Ascending aorta (tissue), 2 donors: ENCODE measurements around the gene HIVEP1. TPM values are rescaled to one million over a fixed set of nuclear protein-coding genes. Genes with fewer than 3 reads are reported as not detected.

ENCODE experiments used
- DNase-seq, 2 donors: peaks; one replicate each; pipeline ENCODE4 v3.0.0-alpha.2; 2019; ENCODE audit warnings: low spot score in 2 of 2
- H3K27ac ChIP-seq, 2 donors: fragments of 200-600 bp; sonication (generic); one replicate each; pipeline ENCODE4 v1.5.1; 2016 to 2017; ENCODE audit warnings: mild to moderate bottlenecking in 1 of 2
- H3K27me3 ChIP-seq: fragments of 200-600 bp; sonication (generic); one replicate; pipeline ENCODE4 v1.5.1; 2017
- H3K36me3 ChIP-seq, 2 donors: fragments of 200-600 bp; sonication (generic); one replicate each; pipeline ENCODE4 v1.5.1; 2016
- H3K4me1 ChIP-seq, 2 donors: fragments of 200-600 bp; sonication (generic); one replicate each; pipeline ENCODE4 v1.5.1; 2016 to 2017; ENCODE audit warnings: mild to moderate bottlenecking in 1 of 2
- H3K4me3 ChIP-seq, 2 donors: fragments of 200-600 bp; sonication (generic); one replicate each; pipeline ENCODE4 v1.5.1; 2016 to 2017; ENCODE audit warnings: mild to moderate bottlenecking in 1 of 2
- H3K9me3 ChIP-seq, 2 donors: fragments of 200-600 bp; sonication (generic); one replicate each; pipeline ENCODE4 v1.5.1; 2016
- CTCF ChIP-seq, 3 experiments: fragments of 200-600 bp in 2 of 3; fragments of 450-650 bp in 1 of 3; sonication (generic) in 2 of 3; IDR thresholded peaks; one replicate each; pipeline ENCODE4 v1.5.1; 2016 to 2019; ENCODE audit warnings: antibody characterized with exemption in 3 of 3, mild to moderate bottlenecking in 1 of 3, moderate library complexity in 1 of 3
- intact Hi-C: fragments of 100-400 bp; cut with DNase I; formaldehyde crosslinking; loops from one replicate; pipeline ENCODE4 v1.15.1; 2023
- total RNA-seq: library from RNA; depleted of rRNA; stranded (reverse); fragments of >200 nt; gene quantifications from one replicate; pipeline ENCODE4 v1.1.0, GENCODE V29; 2016

Gene HIVEP1
- total RNA-seq, 1 donor from 2014 or later: 31.7 TPM

- peak in 1 of 2 donors; percentile 84 for DNase-seq
- Histone ChIP-seq H3K27ac (peak overlapping the region; percentile 98 to 99), H3K4me3 (peak overlapping the region; percentile 85 to 97), H3K27me3 (no peaks in the 10 kb centered on the region), H3K4me1 (peaks cover 6 to 12% of the 10 kb centered on the region in 2 donors), H3K9me3 (no peaks in the 10 kb centered on the region), H3K36me3 (peaks cover under 1 to 13% of the 10 kb centered on the region in 2 donors)
- intact Hi-C loops: loop anchor here (5.0 kb wide), 5 partner anchors 200 to 475 kb away; partner anchors contain the start of genes EDN1 and TMEM170B
- TF ChIP-seq CTCF (IDR thresholded peaks at IDR 0.05): no peak
These were observed 620 bp downstream of the HIVEP1 start for GRCh38 chr6:12012558-12013306.

GRCh38 chr6:12013307-12013719 lies 1.2 kb downstream of the HIVEP1 start:
- intact Hi-C loops: loop anchor here (5.0 kb wide), 5 partner anchors 201 to 476 kb away; partner anchors contain the start of genes EDN1 and TMEM170B
- Histone ChIP-seq H3K36me3 (peaks cover 5 to 19% of the 10 kb centered on the region in 2 donors), H3K4me3 (peak overlapping the region; percentile 85 to 97), H3K4me1 (peaks cover 6 to 12% of the 10 kb centered on the region in 2 donors), H3K27ac (peak overlapping the region; percentile 98 to 99), H3K27me3 (no peaks in the 10 kb centered on the region), H3K9me3 (no peaks in the 10 kb centered on the region)
- no peak for TF ChIP-seq CTCF (IDR thresholded peaks at IDR 0.05)
- DNase-seq: no peak

GRCh38 chr6:12014027-12014872 lies 2.1 kb downstream of the HIVEP1 start:
- peak overlapping the region; percentile 85 to 97 for H3K4me3 ChIP-seq
- H3K4me1 ChIP-seq: peaks cover 6 to 12% of the 10 kb centered on the region in 2 donors
- no peak for DNase-seq
- intact Hi-C loops: loop anchor here (5.0 kb wide), 5 partner anchors 202 to 477 kb away; partner anchors contain the start of genes EDN1 and TMEM170B
- no peak for TF ChIP-seq CTCF (IDR thresholded peaks at IDR 0.05)
- no peaks in the 10 kb centered on the region for H3K9me3 ChIP-seq
- H3K27me3 ChIP-seq: no peaks in the 10 kb centered on the region
- H3K36me3 ChIP-seq: peaks cover 5 to 22% of the 10 kb centered on the region in 2 donors
- peak overlapping the region; percentile 65 to 98 for H3K27ac ChIP-seq

GRCh38 chr6:12014873-12015149 lies 2.7 kb downstream of the HIVEP1 start:
- Histone ChIP-seq H3K27ac (peak overlapping the region; percentile 65 to 98), H3K27me3 (no peaks in the 10 kb centered on the region), H3K36me3 (peaks cover 5 to 22% of the 10 kb centered on the region in 2 donors), H3K4me1 (peaks cover 2 to 12% of the 10 kb centered on the region in 2 donors), H3K9me3 (no peaks in the 10 kb centered on the region), H3K4me3 (no peak overlapping the region)
- TF ChIP-seq CTCF (IDR thresholded peaks at IDR 0.05): no peak
- intact Hi-C loops: loop anchor here (5.0 kb wide), 5 partner anchors 203 to 478 kb away; partner anchors contain the start of genes EDN1 and TMEM170B
- DNase-seq: no peak

- Histone ChIP-seq H3K4me3 (no peak overlapping the region), H3K36me3 (peaks cover 7 to 22% of the 10 kb centered on the region in 2 donors), H3K27ac (no peak overlapping the region), H3K4me1 (peaks cover 2 to 23% of the 10 kb centered on the region in 2 donors), H3K9me3 (no peaks in the 10 kb centered on the region), H3K27me3 (no peaks in the 10 kb centered on the region)
- DNase-seq: no peak
- intact Hi-C loops: no loop called here
- TF ChIP-seq CTCF (IDR thresholded peaks at IDR 0.05): no peak
These were observed 5.2 kb downstream of the HIVEP1 start for GRCh38 chr6:12017263-12017662.
